ENCODE data around the gene PROCA1.

PROCA1 gene

DNA sequence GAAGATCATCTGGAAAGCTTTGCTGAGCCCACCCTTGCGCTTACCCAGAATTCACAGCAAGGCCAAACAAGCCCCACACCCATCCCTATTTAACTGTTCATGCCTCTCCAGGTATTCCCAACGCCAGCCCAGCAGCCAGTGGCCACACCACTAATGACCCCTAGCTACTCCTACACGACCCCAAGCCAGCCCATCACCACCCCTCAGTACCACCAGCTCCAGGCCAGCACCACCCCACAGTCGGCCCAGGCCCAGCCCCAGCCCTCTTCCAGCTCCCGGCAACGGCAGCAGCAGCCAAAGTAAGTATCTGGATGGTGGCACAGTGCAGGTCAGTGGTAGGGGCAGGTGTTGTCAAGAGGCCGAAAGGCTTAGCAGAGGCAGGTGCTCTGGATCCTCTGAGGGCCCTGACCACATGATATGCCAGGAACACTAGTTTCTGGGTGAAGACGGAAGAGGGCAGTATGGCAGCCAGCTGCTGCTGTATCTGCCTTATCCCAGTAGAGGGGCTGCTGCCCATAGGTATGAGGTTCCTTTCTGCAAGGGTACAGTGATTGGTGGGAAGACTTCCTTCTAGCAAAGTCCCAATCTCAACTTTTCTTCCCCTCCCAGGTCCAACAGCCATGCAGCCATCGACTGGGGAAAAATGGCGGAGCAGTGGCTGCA, 10.7 kb downstream of the PROCA1 start:
- Histone ChIP-seq H3K27me3 (no peaks in the 10 kb centered on the region), H3K9ac (no peak overlapping the region), H3K27ac (no peak overlapping the region), H3K4me3 (no peak overlapping the region), H3K36me3 (peaks cover 99% of the 10 kb centered on the region), H3K9me3 (no peaks in the 10 kb centered on the region), H4K20me1 (peaks cover 39% of the 10 kb centered on the region), H3K4me2 (no peak overlapping the region), H3K4me1 (no peaks in the 10 kb centered on the region)
- no peak for TF ChIP-seq Cebpa-rat (IDR thresholded peaks at IDR 0.05)

DNA sequence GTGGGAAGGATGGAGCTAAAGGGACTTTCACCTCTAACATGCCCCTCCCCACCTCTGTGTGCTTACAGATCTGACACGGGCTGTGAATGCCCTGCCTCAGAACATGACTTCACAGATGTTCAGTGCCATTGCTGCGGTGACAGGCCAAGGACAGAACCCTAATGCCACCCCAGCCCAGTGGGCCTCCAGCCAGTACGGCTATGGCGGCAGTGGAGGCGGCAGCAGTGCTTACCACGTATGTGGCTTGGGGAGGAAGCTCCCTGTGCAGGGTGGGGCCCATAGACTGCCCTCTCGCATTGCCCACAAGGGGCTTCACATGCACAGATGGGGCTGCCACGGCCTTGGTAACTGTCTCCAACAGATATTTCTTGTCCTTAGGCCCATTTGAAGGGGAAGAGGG, 11.4 kb downstream of the PROCA1 start:
- no peaks in the 10 kb centered on the region for H3K4me1 ChIP-seq
- peaks cover 99% of the 10 kb centered on the region for H3K36me3 ChIP-seq
- H3K27me3 ChIP-seq: no peaks in the 10 kb centered on the region
- no peak overlapping the region for H3K4me2 ChIP-seq
- H3K9me3 ChIP-seq: no peaks in the 10 kb centered on the region
- H3K9ac ChIP-seq: no peak overlapping the region
- H3K27ac ChIP-seq: no peak overlapping the region
- TF ChIP-seq Cebpa-rat (IDR thresholded peaks at IDR 0.05): no peak
- H4K20me1 ChIP-seq: peaks cover 39% of the 10 kb centered on the region
- H3K4me3 ChIP-seq: no peak overlapping the region

DNA sequence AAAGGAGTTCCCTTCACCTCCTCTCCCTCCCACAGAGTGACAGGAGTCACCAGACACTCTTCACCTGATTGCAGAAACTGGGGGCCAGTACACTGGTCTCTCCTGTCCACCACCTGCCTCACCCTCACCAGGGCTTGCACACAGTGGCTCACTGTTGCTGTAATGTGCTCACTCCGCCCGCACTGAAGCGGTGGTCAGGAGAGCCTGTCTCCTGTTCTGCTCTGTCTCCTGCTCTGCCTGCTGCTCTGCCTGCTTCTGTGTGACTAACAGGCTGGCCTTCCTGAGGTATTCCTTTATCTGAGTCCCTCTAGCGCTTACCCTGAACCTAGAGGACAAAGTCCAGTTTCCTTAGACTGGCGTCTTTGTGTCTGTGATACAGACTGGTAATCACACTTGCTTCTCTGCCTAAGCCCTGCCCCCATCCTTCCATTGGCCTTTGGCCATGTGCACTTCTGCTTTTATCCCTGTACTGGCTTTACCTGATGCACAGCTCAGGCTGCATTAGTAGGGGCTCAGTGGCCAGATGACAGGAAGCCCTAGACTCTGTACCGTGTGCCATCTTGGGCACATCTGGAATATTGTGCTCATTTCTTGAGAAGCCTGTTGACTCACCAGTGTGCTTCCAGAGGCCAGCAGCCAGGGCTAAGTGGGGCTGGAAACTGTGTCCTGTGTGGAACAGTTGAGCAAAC, 13.3 kb downstream of the PROCA1 start:
- no peak overlapping the region for H3K27ac ChIP-seq
- H3K4me3 ChIP-seq: no peak overlapping the region
- H3K9ac ChIP-seq: no peak overlapping the region

DNA sequence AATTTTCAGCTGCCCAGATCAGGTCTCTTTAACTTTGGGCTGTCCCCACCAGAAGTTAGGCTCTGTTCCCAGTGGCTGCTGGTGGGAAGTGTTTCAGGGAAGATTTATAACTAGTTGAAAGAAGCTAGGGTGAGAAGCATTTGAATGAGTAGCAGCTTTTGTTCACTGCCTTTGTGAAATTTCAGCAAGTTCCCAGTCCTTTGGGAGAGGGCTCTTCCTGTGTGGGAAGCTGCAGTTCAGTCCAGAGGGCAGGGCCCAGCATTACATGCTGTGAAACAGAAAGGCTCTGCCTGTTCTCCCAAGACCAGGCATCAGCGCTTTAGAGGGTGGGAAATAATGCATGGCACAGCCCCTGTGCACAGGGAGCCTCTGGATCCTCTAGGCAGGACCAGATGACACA, 17.8 kb downstream of the PROCA1 start:
- no peak overlapping the region for H3K4me3 ChIP-seq
- no peaks in the 10 kb centered on the region for H3K27me3 ChIP-seq
- no peak overlapping the region for H3K9ac ChIP-seq
- no peak for TF ChIP-seq Cebpa-rat (IDR thresholded peaks at IDR 0.05)
- H3K4me1 ChIP-seq: no peaks in the 10 kb centered on the region
- no peak overlapping the region for H3K27ac ChIP-seq
- H3K4me2 ChIP-seq: no peak overlapping the region
- H4K20me1 ChIP-seq: 0 out of 2 replicates have a peak, but pooled peaks cover 10% of the 10 kb centered on the region
- H3K9me3 ChIP-seq: no peaks in the 10 kb centered on the region
- peaks cover 100% of the 10 kb centered on the region for H3K36me3 ChIP-seq

More for the DNA sequence above, 13.3 kb downstream of the PROCA1 start:
- no peaks in the 10 kb centered on the region for H3K4me1 ChIP-seq
- H4K20me1 ChIP-seq: peaks cover 23% of the 10 kb centered on the region
- H3K9me3 ChIP-seq: no peaks in the 10 kb centered on the region
- H3K4me2 ChIP-seq: no peak overlapping the region
- peaks cover 100% of the 10 kb centered on the region for H3K36me3 ChIP-seq
- H3K27me3 ChIP-seq: no peaks in the 10 kb centered on the region
- TF ChIP-seq Cebpa-rat (IDR thresholded peaks at IDR 0.05): no peak

DNA sequence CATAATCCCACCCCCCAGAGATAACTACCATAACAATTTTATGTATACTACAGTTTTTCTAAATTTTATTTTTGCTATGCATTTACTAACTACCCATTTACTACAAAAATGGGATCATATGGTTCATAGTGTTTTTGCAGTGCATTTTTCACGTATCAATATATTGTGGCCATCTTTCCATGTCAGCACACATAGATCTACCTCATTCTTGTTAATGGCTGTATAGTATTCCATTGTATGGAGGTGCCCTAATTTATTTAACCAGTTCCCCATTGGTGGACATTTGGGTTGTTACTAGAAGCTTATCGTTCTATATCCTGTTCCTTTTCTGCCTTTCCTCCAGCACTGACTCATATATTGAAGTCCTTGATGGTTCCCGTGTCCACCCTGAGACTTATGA, 22.7 kb downstream of the PROCA1 start:
- TF ChIP-seq Cebpa-rat (IDR thresholded peaks at IDR 0.05): no peak
- H3K4me2 ChIP-seq: no peak overlapping the region
- peaks cover 100% of the 10 kb centered on the region for H3K36me3 ChIP-seq
- H3K4me1 ChIP-seq: peaks cover 12% of the 10 kb centered on the region
- no peaks in the 10 kb centered on the region for H3K9me3 ChIP-seq
- H3K27ac ChIP-seq: no peak overlapping the region
- no peak overlapping the region for H3K9ac ChIP-seq
- H3K4me3 ChIP-seq: no peak overlapping the region
- H3K27me3 ChIP-seq: no peaks in the 10 kb centered on the region
- 0 out of 2 replicates have a peak, but pooled peaks cover 10% of the 10 kb centered on the region for H4K20me1 ChIP-seq

DNA sequence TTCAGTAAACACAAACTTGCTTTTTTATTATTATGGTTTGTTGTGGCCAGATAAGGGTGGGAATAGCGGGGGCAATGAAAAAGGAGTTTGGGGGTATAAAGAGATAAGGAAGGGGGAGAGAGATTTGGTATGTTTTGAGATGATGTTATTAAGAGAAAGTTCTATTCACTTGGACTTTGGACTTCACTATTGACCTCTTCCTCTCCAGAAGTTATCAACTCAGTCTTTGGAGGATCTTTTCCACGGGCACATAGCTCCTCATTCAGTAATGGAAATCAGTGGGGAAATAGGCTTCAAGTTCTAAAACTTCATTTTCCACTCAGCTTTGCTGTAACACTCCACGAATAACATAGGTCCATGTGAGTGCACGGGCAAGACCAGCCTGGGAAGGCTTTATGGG, 23.2 kb downstream of the PROCA1 start:
- H3K9me3 ChIP-seq: no peaks in the 10 kb centered on the region
- no peak overlapping the region for H3K4me3 ChIP-seq
- 0 out of 2 replicates have a peak, but pooled peaks cover 10% of the 10 kb centered on the region for H4K20me1 ChIP-seq
- peaks cover 13% of the 10 kb centered on the region for H3K4me1 ChIP-seq
- H3K4me2 ChIP-seq: no peak overlapping the region
- H3K27me3 ChIP-seq: no peaks in the 10 kb centered on the region
- H3K27ac ChIP-seq: no peak overlapping the region
- H3K36me3 ChIP-seq: peaks cover 100% of the 10 kb centered on the region
- H3K9ac ChIP-seq: no peak overlapping the region
- no peak for TF ChIP-seq Cebpa-rat (IDR thresholded peaks at IDR 0.05)

DNA sequence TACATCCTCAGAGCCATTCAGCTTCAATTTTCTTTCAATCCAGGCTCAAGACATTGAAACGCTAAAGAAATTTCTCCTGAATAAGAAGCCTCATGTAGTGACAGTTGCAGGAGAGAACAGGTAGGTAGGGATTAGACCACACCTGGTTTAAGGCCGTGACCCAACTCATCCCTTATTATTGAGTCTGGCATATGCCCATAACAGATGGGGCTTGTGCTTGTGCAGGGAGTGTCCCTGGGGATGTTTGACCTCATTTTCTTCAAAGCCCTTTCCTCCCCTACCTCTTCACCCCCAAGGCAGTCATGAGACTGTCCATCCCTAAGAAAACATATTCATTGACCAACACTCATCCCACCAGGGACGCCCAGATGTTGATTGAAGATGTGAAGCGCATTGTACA, 25.4 kb downstream of the PROCA1 start:
- no peak overlapping the region for H3K4me2 ChIP-seq
- no peaks in the 10 kb centered on the region for H3K27me3 ChIP-seq
- no peaks in the 10 kb centered on the region for H3K9me3 ChIP-seq
- peaks cover 13% of the 10 kb centered on the region for H3K4me1 ChIP-seq
- no peak overlapping the region for H3K4me3 ChIP-seq
- peaks cover 100% of the 10 kb centered on the region for H3K36me3 ChIP-seq
- TF ChIP-seq Cebpa-rat (IDR thresholded peaks at IDR 0.05): no peak
- no peak overlapping the region for H3K9ac ChIP-seq
- H4K20me1 ChIP-seq: peaks cover 26% of the 10 kb centered on the region; the same call in 1 of the 2 replicates
- no peak overlapping the region for H3K27ac ChIP-seq

DNA sequence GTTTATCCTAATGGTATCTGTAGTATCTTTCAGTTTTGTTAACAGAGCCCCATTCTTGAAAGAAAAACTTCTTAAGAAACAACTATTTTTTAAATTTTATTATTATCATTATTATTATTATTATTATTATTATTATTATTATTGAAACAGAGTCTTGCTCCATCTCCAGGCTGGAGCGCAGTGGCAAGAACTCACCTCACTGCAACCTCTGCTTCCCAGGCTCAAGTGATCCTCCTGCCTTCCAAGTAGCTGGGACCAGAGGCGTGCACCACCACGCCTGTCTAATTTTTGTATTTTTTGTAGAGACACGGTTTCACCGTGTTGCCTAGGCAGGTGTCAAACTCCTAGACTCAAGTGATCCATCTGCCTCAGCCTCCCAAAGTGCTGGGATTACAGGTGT, 26.3 kb downstream of the PROCA1 start:
- no peak overlapping the region for H3K4me3 ChIP-seq
- no peak overlapping the region for H3K4me2 ChIP-seq
- H3K9me3 ChIP-seq: no peaks in the 10 kb centered on the region
- peaks cover 13% of the 10 kb centered on the region for H3K4me1 ChIP-seq
- no peak for TF ChIP-seq Cebpa-rat (IDR thresholded peaks at IDR 0.05)
- no peaks in the 10 kb centered on the region for H3K27me3 ChIP-seq
- H3K27ac ChIP-seq: no peak overlapping the region
- H3K9ac ChIP-seq: 0 out of 2 replicates have a peak overlapping the region, but pooled peaks have one; percentile 11
- peaks cover 26% of the 10 kb centered on the region; the same call in 1 of the 2 replicates for H4K20me1 ChIP-seq
- H3K36me3 ChIP-seq: peaks cover 100% of the 10 kb centered on the region

DNA sequence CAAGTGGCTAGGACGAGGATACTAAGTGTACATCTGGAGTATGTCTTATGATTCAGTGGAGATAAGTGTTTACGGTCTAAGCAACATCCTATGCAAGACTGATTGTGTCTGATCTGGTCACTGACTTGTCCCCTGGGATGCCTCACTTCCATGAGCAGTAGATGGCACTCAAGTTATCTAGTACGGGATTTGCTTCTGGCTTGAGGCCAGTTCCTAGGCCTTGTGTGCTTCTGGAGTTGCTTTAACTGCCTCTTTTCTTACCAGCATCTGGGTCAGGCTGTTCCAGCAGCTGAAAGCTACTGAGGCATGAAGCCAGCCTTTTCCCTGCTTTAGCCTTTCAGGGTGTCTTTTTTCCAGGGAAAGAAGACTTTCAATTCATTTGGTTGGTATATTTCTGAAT, 26.7 kb downstream of the PROCA1 start:
- H3K36me3 ChIP-seq: peaks cover 100% of the 10 kb centered on the region
- H3K4me2 ChIP-seq: 0 out of 2 replicates have a peak overlapping the region, but pooled peaks have one; percentile 7
- peaks cover 26% of the 10 kb centered on the region; the same call in 1 of the 2 replicates for H4K20me1 ChIP-seq
- no peaks in the 10 kb centered on the region for H3K9me3 ChIP-seq
- H3K27me3 ChIP-seq: no peaks in the 10 kb centered on the region
- no peak overlapping the region for H3K4me3 ChIP-seq
- peak overlapping the region; percentile 11; the same call in 1 of the 2 replicates for H3K9ac ChIP-seq
- no peak overlapping the region for H3K27ac ChIP-seq
- H3K4me1 ChIP-seq: peaks cover 13% of the 10 kb centered on the region
- no peak for TF ChIP-seq Cebpa-rat (IDR thresholded peaks at IDR 0.05)

DNA sequence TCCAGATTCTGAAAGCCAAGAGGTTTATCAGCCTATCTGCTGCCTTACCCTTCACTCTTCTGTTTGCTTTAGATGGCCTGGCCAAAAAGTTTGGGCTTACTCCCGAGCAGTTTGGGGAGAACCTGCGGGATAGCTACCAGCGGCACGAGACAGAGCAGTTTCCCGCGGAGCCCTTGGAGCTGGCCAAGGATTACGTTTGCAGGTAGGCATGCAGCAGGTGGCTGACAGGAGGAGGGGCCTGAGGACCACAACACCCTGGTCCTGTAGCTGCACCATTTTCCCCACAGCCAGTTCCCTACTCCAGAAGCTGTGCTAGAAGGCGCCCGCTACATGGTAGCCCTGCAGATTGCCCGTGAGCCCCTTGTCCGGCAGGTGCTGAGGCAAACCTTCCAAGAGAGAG, 29.0 kb downstream of the PROCA1 start:
- Histone ChIP-seq H3K27ac (no peak overlapping the region), H3K4me1 (peaks cover 13% of the 10 kb centered on the region), H4K20me1 (peaks cover 26% of the 10 kb centered on the region; the same call in 1 of the 2 replicates), H3K27me3 (no peaks in the 10 kb centered on the region), H3K4me2 (no peak overlapping the region), H3K36me3 (peaks cover 100% of the 10 kb centered on the region), H3K9me3 (no peaks in the 10 kb centered on the region), H3K9ac (no peak overlapping the region), H3K4me3 (no peak overlapping the region)
- TF ChIP-seq Cebpa-rat (IDR thresholded peaks at IDR 0.05): no peak
